Measurements from ENCODE around the gene FCHO1. TPM values are rescaled to one million over a fixed set of nuclear protein-coding genes. Genes with fewer than 3 reads are reported as not detected.

The FCHO1 gene
- total RNA-seq, 4 donors from 2014 or later, result 0.76 to 3.5 (median 2.6) TPM

- Histone ChIP-seq H3K4me3 (peak overlapping the region; percentile 65 to 96 (median 80)), H3K36me3 (peaks cover 0 to 28% (median 6%) of the 10 kb centered on the region in 3 donors), H3K4me1 (peaks cover 23 to 62% (median 41%) of the 10 kb centered on the region in 3 donors), H3K27me3 (peaks cover 0 to 6% (median 0%) of the 10 kb centered on the region in 4 donors), H3K9me3 (no peaks in the 10 kb centered on the region), H3K27ac (peak overlapping the region in 2 of 4 donors; percentile 76 to 84)
- TF ChIP-seq CTCF (IDR thresholded peaks at IDR 0.05) (no peak), POLR2A (IDR thresholded peaks at IDR 0.05) (no peak)
- DNase-seq, result no peak
- intact Hi-C loops (cut with DNase I), result no loop called here
- 15 to 20% methylated on average over 6 to 7 of the region's 7 CpGs for WGBS, 2 donors
Measured at GRCh38 chr19:17720440-17720839, 30.8 kb upstream of the FCHO1 start.

GRCh38 chr19:17721111-17721628 is 30.1 kb upstream of the FCHO1 start:
- Histone ChIP-seq H3K4me1 (peaks cover 23 to 62% (median 41%) of the 10 kb centered on the region in 3 donors), H3K27ac (peak overlapping the region in 1 of 4 donors; percentile 25), H3K36me3 (peaks cover 6 to 35% (median 13%) of the 10 kb centered on the region in 3 donors), H3K4me3 (peak overlapping the region in 3 of 4 donors; percentile 75 to 96 (median 85)), H3K27me3 (peaks cover 0 to 3% (median 0%) of the 10 kb centered on the region in 4 donors), H3K9me3 (no peaks in the 10 kb centered on the region)
- WGBS, 2 donors, result 64 to 85% methylated on average over 10 of the region's 12 CpGs
- intact Hi-C loops (cut with DNase I), result no loop called here
- TF ChIP-seq CTCF (IDR thresholded peaks at IDR 0.05) (no peak), POLR2A (IDR thresholded peaks at IDR 0.05) (no peak)
- no peak for DNase-seq

- Histone ChIP-seq H3K27me3 (no peaks in the 10 kb centered on the region), H3K27ac (peak overlapping the region in 1 of 4 donors; percentile 12), H3K4me3 (peak overlapping the region in 1 of 4 donors; percentile 96), H3K4me1 (peaks cover 23 to 60% (median 40%) of the 10 kb centered on the region in 3 donors), H3K9me3 (no peaks in the 10 kb centered on the region), H3K36me3 (peaks cover 12 to 42% (median 20%) of the 10 kb centered on the region in 3 donors)
- no peak for DNase-seq
- 17 to 53% methylated on average over 6 of the region's 8 CpGs for WGBS, 2 donors
- intact Hi-C loops (cut with DNase I), result no loop called here
- no peak for TF ChIP-seq CTCF (IDR thresholded peaks at IDR 0.05)
- no peak for TF ChIP-seq POLR2A (IDR thresholded peaks at IDR 0.05)
Measured at GRCh38 chr19:17721821-17722220, 29.5 kb upstream of the FCHO1 start.

DNA sequence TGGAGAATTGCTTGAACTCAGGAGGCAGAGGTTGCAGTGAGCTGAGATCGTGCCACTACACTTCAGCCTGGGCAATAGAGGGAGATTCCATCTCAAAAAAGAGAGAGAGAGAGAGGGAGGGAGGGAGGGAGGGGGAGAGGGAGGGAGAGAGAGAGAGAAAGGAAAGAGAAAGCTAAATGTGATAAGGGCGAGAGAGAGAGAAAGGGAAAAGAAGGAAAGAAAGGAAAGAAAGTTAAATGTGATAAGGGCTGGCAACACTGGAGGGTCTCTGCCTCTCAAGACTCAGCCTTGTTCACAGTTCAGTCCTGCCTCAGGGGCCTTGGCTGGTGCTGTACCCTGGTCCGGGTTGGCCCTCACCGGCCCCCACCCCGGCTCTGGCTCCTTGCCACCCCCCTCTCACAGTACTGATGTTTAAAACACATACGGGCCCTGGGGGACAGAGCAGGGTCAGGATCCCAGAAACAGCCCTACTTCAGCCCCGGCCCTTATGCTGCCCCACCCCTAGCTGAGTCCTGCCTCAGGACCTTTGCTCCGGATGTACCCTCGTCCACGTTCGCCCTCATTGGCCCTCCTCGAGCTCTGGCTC is 28.5 kb upstream of the FCHO1 start:
- no peak for DNase-seq
- TF ChIP-seq CTCF (IDR thresholded peaks at IDR 0.05) (no peak), POLR2A (IDR thresholded peaks at IDR 0.05) (no peak)
- peaks cover 23 to 51% (median 30%) of the 10 kb centered on the region in 3 donors for H3K4me1 ChIP-seq
- WGBS, 2 donors, result 80 to 90% methylated on average over 10 to 12 of the region's 12 CpGs
- H3K27ac ChIP-seq, result no peak overlapping the region
- intact Hi-C loops (cut with DNase I), result no loop called here
- H3K9me3 ChIP-seq, result no peaks in the 10 kb centered on the region
- H3K36me3 ChIP-seq, result peaks cover 21 to 51% (median 29%) of the 10 kb centered on the region in 3 donors
- H3K4me3 ChIP-seq, result no peak overlapping the region
- no peaks in the 10 kb centered on the region for H3K27me3 ChIP-seq

DNA sequence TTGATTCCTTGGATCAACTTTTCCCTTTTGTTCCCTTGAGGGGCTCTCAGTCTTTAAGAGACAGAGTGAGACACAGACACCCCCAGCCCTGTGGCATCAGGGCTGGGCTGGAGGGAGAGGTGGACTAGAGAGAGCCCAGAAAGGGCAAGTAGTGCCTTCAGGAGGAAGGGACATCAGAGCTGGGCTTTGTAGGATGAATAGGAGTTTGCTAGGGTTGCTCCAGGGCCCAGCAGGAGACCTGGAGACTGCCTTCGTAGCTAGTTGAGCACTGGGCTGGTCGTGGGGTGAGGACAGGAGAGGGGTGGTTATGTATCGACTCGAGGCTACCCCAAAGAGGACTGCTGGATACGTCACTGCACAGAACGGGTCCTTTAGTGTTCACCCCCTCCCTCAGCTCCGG is 26.6 kb upstream of the FCHO1 start:
- WGBS, 2 donors, result 94% methylated on average over 5 to 7 of the region's 7 CpGs
- H3K4me1 ChIP-seq, result peaks cover 23 to 34% (median 24%) of the 10 kb centered on the region in 3 donors
- H3K27me3 ChIP-seq, result no peaks in the 10 kb centered on the region

More for the DNA sequence above, 26.6 kb upstream of the FCHO1 start:
- TF ChIP-seq POLR2A (IDR thresholded peaks at IDR 0.05), result no peak
- TF ChIP-seq CTCF (IDR thresholded peaks at IDR 0.05), result no peak
- Histone ChIP-seq H3K4me3 (no peak overlapping the region), H3K9me3 (no peaks in the 10 kb centered on the region), H3K36me3 (peaks cover 28 to 70% (median 35%) of the 10 kb centered on the region in 3 donors), H3K27ac (no peak overlapping the region)
- intact Hi-C loops (cut with DNase I), result no loop called here
- DNase-seq, result no peak

Data from esophagus squamous epithelium (tissue), 5 donors.